HAP-1 (cell line): ENCODE data around the gene CCDC142.

ENCODE experiments used
- DNase-seq, 2 experiments: peaks; one replicate each; pipeline ENCODE4 v3.0.0-alpha.2; 2016 to 2020; ENCODE audit warnings: low spot score in 2 of 2
- H3K27me3 ChIP-seq: fragments of 250-450 bp; sonication (Bioruptor Pico); 2 replicates; pipeline ENCODE4 v1.5.1; 2020; ENCODE audit warnings: low read depth, mild to moderate bottlenecking, moderate library complexity
- H3K36me3 ChIP-seq: fragments of 250-450 bp; sonication (Bioruptor Pico); replicated peaks from 2 replicates; pipeline ENCODE4 v1.5.1; 2020; ENCODE audit warnings: mild to moderate bottlenecking
- H3K4me1 ChIP-seq: fragments of 250-450 bp; sonication (Bioruptor Pico); 2 replicates; pipeline ENCODE4 v1.5.1; 2020; ENCODE audit warnings: mild to moderate bottlenecking
- H3K4me3 ChIP-seq: fragments of 250-450 bp; sonication (Bioruptor Pico); 2 replicates; pipeline ENCODE4 v1.5.1; 2020; ENCODE audit warnings: mild to moderate bottlenecking, moderate library complexity
- H3K9me3 ChIP-seq: fragments of 250-450 bp; sonication (Bioruptor Pico); 2 replicates; pipeline ENCODE4 v1.5.1; 2020; ENCODE audit warnings: mild to moderate bottlenecking, moderate library complexity
- in situ Hi-C: fragments of 300-500 bp; cut with MboI; formaldehyde crosslinking; loops from 3 replicates; pipeline ENCODE4 v1.14.3; 2020; ENCODE audit warnings: low sequenced_read_pairs, inconsistent platforms, mixed read lengths

CCDC142 gene

GRCh38 chr2:74524955-74525716, 42.3 kb upstream of the CCDC142 start:
- no peaks in the 10 kb centered on the region for H3K27me3 ChIP-seq
- H3K36me3 ChIP-seq: peaks cover 29% of the 10 kb centered on the region
- no peak overlapping the region for H3K4me3 ChIP-seq
- H3K4me1 ChIP-seq: peaks cover 8% of the 10 kb centered on the region
- H3K9me3 ChIP-seq: no peaks in the 10 kb centered on the region
- in situ Hi-C loops: no loop called here
- DNase-seq: no peak

- Histone ChIP-seq H3K27me3 (no peaks in the 10 kb centered on the region), H3K9me3 (no peaks in the 10 kb centered on the region), H3K36me3 (peaks cover 27% of the 10 kb centered on the region), H3K4me1 (peaks cover 8% of the 10 kb centered on the region), H3K4me3 (no peak overlapping the region)
- DNase-seq: no peak
- in situ Hi-C loops: no loop called here
Observed at GRCh38 chr2:74524005-74524404, 41.2 kb upstream of the CCDC142 start.

- in situ Hi-C loops: no loop called here
- no peaks in the 10 kb centered on the region for H3K27me3 ChIP-seq
- DNase-seq: no peak
- H3K4me3 ChIP-seq: no peak overlapping the region
- no peaks in the 10 kb centered on the region for H3K4me1 ChIP-seq
- no peaks in the 10 kb centered on the region for H3K9me3 ChIP-seq
- peaks cover 19% of the 10 kb centered on the region for H3K36me3 ChIP-seq
Observed at GRCh38 chr2:74522516-74522915, 39.7 kb upstream of the CCDC142 start.

- Histone ChIP-seq H3K9me3 (no peaks in the 10 kb centered on the region), H3K36me3 (no peaks in the 10 kb centered on the region), H3K4me3 (no peak overlapping the region), H3K4me1 (no peaks in the 10 kb centered on the region), H3K27me3 (no peaks in the 10 kb centered on the region)
- in situ Hi-C loops: no loop called here
- no peak for DNase-seq
Observed at GRCh38 chr2:74516650-74517049, 33.9 kb upstream of the CCDC142 start.

- no peaks in the 10 kb centered on the region for H3K27me3 ChIP-seq
- H3K4me3 ChIP-seq: no peak overlapping the region
- DNase-seq: no peak
- no peaks in the 10 kb centered on the region for H3K36me3 ChIP-seq
- H3K4me1 ChIP-seq: no peaks in the 10 kb centered on the region
- in situ Hi-C loops: no loop called here
- no peaks in the 10 kb centered on the region for H3K9me3 ChIP-seq
Observed at GRCh38 chr2:74515981-74516633, 33.3 kb upstream of the CCDC142 start.

- no peaks in the 10 kb centered on the region for H3K36me3 ChIP-seq
- no peaks in the 10 kb centered on the region for H3K27me3 ChIP-seq
- H3K4me3 ChIP-seq: no peak overlapping the region
- DNase-seq: no peak
- no peaks in the 10 kb centered on the region for H3K9me3 ChIP-seq
- no peaks in the 10 kb centered on the region for H3K4me1 ChIP-seq
- in situ Hi-C loops: no loop called here
Observed at GRCh38 chr2:74515271-74515980, 32.6 kb upstream of the CCDC142 start.

GRCh38 chr2:74514368-74515270, 31.8 kb upstream of the CCDC142 start, which contains the start of gene TLX2:
Gene TLX2, plus strand, starts transcription at chr2:74514450. Its CDS starts 357 bp downstream, at chr2:74514807.
- Histone ChIP-seq H3K27me3 (no peaks in the 10 kb centered on the region), H3K4me1 (no peaks in the 10 kb centered on the region), H3K4me3 (no peak within 1 kb of the TSS), H3K36me3 (no peaks in the 10 kb centered on the region), H3K9me3 (no peaks in the 10 kb centered on the region)
- in situ Hi-C loops: no loop called here
- no peak for DNase-seq

GRCh38 chr2:74513605-74514367, 31.0 kb upstream of the CCDC142 start:
- H3K4me1 ChIP-seq: no peaks in the 10 kb centered on the region
- no peaks in the 10 kb centered on the region for H3K9me3 ChIP-seq
- H3K27me3 ChIP-seq: no peaks in the 10 kb centered on the region
- H3K36me3 ChIP-seq: no peaks in the 10 kb centered on the region
- no peak for DNase-seq
- H3K4me3 ChIP-seq: no peak overlapping the region
- in situ Hi-C loops: no loop called here

GRCh38 chr2:74512744-74513604, 30.2 kb upstream of the CCDC142 start:
- in situ Hi-C loops: no loop called here
- H3K27me3 ChIP-seq: no peaks in the 10 kb centered on the region

GRCh38 chr2:74511104-74511989, 28.5 kb upstream of the CCDC142 start:
- H3K27me3 ChIP-seq: no peaks in the 10 kb centered on the region
- no peaks in the 10 kb centered on the region for H3K36me3 ChIP-seq
- H3K4me1 ChIP-seq: peaks cover 4% of the 10 kb centered on the region
- H3K4me3 ChIP-seq: no peak overlapping the region
- no peak for DNase-seq
- in situ Hi-C loops: no loop called here
- H3K9me3 ChIP-seq: no peaks in the 10 kb centered on the region

More at GRCh38 chr2:74512744-74513604, 30.2 kb upstream of the CCDC142 start:
- Histone ChIP-seq H3K4me3 (no peak overlapping the region), H3K36me3 (no peaks in the 10 kb centered on the region), H3K9me3 (no peaks in the 10 kb centered on the region), H3K4me1 (no peaks in the 10 kb centered on the region; the same call in 1 of the 2 replicates)
- DNase-seq: no peak

GRCh38 chr2:74510272-74510671, 27.5 kb upstream of the CCDC142 start:
- H3K4me1 ChIP-seq: peaks cover 4% of the 10 kb centered on the region
- H3K27me3 ChIP-seq: no peaks in the 10 kb centered on the region
- no peak overlapping the region for H3K4me3 ChIP-seq
- peaks cover 9% of the 10 kb centered on the region for H3K36me3 ChIP-seq
- no peaks in the 10 kb centered on the region for H3K9me3 ChIP-seq
- in situ Hi-C loops: no loop called here
- DNase-seq: no peak
